HG03108 (cell line): ENCODE results near the gene CFAP210.
"Not testable (repeated sequence)": the region's sequence is repeated elsewhere in the genome, so short reads cannot be mapped to it uniquely, and the experiment has no call there.

Source experiments
- ATAC-seq: cut with Tn5 transposase; IDR thresholded peaks from one replicate; pipeline ENCODE4 v1.9.1; 2021; ENCODE audit warnings: moderate library complexity; ENCODE audit not compliant: unreplicated experiment

The CFAP210 gene

DNA sequence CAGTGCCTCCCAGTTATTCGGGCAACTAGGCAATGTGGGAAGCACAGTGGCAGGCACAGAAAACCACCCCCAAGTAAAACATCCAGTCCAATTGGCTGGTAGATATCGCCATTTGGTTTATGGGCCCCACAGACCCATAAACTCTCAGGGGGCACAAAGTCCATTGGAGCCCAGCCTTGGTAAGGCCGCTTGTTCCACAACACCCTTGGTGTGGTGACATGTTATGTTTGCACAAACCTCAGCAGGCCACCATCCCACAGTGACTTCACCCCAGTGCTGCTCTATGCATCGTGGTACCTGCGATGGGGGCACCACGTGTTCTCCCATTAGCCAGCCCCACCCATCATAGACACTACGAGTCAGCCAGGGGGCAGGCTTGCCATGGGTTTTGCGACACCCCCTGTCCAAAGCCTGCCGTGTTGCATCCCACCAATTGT, 18.6 kb upstream of the CFAP210 start:
- ATAC-seq = no peak

DNA sequence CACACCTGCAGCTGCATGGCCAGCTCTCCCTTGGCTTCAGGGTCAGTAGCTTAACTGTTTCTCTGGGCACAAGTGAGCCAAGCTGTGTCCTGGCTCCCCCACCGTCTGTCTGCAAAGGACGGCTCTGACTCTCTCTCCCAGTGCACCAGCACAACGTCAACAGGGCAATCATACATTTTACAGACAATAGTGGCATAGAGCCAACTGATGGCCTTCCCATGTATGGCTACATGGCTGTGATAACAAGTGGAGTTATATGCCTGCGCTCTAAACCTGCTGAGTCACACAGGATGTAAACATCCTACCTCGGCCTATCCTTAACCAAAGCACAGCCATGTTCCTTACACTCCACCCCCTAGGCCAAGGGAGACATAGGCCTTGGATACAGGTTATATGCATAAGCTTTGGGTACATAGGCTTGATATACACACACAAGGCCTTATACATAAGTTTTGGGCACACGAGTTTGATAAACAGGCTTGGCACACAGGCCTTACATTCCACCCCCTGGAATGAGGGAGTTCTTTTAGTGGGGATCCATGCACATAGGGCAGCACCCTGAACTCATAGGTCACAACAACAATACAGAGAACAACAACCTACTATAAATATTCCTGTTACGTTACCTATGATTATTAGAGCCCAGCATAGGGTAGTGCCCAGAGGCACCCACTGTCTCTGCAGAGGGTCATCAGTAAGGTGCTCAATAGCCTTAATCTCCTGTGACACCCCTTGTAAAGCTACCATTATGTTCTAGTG, 17.7 kb upstream of the CFAP210 start:
- no peak for ATAC-seq

DNA sequence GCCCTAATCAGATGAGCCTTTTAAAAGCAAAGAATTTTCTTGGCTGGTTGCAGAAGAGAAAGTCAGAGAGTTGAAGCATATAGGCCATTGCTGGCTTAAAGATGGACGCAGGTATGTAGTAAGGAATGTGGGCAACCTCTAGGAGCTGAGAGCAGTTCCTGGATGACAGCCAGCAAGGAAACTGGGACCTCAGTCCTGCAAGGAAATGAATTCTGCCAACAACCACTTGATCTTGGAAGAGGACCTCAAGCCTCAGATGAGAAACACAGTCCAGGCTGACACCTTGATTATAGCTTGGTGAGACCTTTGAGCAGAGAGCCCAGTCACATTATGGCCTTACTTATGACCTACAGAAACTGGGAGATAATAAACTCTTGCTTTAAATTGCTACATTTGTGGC, 15.8 kb upstream of the CFAP210 start:
- no peak for ATAC-seq

DNA sequence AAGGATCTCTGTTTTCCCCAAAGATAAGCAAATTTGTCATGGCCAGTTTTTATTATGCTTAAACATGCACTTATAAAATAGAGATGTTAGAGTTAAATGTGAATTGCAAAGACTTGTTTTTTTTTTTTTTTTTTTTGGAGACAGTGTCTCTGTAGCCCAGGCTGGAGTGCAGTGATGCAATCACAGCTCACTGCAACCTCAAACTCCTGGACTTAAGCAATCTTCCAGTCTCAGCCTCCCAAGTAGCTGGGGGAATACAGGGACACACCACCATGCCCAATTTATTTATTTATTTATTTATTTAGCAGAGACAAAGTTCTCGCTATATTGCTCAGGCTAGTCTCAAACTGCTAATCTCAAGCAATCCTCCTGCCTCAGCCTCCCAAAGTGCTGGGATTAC, 15.1 kb upstream of the CFAP210 start:
- ATAC-seq = no peak

DNA sequence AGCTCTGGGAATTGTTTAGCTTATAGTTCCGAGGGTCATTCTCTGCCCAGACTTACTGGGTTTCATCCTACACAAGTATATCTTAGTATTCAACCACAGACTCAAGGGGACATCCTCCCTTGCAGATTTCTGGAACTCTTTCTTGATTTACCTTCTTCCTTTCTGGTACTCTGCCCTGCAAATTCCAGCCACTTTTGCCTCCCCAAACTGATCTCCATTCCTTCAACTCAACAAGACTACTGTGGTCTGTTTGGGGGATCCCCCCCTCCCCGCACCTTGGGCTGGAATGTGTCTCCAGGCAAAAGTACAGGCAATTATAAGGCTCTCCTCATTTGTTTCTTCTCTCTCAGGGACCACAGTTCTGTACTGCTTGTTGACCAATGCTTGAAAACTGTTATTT, 13.4 kb upstream of the CFAP210 start:
- no peak for ATAC-seq

DNA sequence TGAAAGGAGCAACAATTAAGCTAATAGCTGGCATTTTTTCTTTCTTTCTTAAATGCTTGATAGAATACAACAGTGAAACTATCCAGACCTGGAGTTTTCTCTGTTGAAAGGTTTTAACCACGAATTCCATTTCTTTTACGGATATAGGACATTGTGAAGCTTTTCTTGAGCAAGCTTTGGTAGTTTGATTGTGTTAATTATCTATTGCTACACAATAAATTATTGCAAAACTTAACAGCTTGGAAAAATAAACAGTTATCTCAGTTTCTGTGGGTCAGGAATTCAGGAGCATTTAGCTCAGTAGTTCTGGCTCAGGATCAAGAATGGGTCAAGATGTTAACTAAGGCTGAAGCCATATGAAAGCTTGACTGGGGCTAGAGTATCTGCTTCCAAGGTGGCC, 11.7 kb upstream of the CFAP210 start:
- no peak for ATAC-seq

DNA sequence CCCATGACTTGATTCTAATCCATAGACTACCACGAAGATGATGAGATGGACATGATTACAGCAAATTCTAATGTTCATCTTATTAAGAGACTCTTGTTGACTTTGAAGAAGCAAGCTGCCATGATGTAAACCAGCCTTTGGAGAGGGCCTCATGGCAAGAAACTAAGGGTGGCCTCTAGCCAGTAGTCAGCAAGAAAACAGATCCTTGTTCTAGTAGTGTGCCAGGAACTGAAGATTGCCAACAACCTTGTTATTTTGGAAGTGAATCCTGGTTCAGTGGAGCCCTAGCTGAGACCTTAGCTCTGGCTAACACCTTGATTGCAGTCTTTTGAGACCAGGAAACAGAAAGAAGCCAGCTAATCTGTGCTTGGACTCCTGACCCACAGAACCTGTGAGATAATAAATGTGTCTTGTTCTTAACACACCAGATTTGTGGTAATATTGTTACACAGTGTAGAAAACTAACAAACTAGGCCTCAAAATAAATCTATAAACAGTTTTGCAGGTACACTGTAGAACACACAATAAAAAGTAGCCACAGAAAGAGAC, 10.0 kb upstream of the CFAP210 start:
- no peak for ATAC-seq

DNA sequence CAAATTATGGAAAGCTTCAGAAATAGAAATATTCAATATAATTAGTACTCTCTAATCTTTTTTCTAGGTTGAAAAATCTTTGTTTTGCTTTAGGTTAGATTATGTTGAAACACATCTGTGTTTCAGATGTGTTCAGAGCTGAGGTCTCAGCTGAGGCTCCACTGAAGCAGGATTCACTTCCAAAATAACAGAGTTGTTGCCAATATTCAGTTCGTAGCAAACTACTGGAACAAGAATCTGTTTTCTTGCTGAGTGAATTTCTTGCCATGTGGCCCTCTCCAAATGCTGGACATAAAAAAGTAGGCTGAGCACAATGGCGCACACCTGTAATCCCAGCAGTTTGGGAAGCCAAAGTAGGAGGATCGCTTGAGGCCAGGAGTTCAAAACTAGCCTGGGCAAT, 8.8 kb upstream of the CFAP210 start:
- no peak for ATAC-seq

DNA sequence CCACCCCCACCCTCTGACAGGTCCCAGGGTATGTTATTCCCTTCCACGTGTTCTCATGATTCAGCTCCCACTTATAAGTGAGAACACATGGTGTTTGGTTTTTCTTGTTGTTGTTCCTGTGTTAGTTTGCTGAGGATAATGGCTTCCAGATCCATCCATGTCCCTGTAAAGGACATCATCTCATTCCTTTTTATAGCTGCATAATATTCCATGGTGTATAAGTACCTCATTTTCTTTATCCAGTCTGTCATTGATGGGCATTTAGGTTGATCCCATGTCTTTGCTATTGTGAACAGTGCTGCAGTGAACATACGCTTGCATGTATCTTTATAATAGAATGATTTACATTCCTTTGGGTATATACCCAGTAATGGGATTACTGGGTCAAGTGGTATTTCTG, 5.0 kb upstream of the CFAP210 start:
- not testable (repeated sequence) for ATAC-seq

DNA sequence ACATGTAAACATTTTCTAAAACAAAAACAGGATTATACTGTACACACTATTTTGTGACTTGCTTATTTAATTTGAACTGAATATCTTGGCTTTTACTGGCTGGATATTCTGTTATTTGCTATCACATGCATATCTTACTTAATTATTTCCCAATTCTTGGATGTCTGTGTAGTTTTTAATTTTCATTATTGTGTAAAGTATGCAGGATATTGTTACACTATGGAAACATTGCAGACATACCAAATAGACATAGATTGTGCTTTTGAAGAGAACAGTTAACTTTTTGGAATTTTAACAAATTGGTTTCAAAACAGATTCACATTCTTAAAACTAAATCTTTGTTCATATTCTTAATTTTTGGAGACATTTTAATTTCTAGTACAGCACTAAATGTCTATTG, 2.2 kb upstream of the CFAP210 start:
- ATAC-seq = no peak

DNA sequence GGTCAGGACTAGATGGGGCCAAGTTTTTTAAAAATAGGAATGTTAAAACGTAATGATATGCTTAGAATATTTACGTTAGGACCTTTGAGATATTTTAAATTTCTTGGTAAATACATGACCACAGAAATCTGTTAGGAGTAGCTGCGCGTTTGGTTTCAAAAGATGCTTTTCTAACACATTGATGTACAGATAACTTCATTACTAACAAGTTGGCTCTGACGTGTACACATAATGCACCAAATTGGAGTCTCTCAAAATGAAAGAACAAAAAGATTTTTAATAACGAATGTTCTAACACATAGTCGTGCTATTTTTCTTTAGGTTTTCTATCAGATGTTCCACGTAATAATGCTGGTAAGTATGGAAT, 672 bp upstream of the CFAP210 start:
- no peak for ATAC-seq

DNA sequence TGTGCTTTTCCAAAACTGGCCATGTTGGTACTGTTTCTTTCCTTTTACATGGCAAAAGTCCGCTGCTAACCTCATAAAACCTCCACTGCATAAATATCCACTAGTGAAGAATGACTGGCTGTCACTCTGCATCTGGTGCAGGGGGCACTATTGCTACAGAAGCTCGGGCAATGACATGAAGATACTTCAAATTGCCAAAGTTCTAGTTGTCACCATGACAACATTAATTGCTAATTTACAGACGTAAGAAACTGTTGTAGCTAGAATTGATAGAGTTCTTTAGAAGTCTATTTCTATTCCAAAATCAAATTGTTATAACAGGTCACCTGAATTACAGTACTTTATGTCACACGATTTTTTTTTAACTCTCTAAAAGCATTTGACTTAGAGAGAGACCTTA, 845 bp downstream of the CFAP210 start:
- no peak for ATAC-seq

DNA sequence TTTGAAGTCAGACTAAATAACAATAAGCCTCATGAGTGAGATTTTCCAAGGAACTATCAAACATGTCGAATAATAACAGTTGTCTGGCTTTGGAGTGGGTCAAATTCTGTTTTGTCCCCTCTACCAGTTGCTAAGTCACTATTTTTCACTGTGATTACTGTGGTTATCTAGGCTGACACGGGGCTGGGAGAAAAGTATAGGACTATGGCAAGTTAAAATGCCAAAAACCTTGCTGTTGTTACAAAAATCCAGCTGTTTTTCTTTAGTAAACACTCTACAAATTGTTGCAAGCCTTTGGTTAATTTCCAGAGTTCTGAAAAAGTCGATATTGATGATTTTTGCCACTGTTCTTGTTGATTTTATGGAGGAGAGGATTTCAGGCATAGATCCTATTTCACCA, 1.5 kb downstream of the CFAP210 start:
- ATAC-seq = no peak

DNA sequence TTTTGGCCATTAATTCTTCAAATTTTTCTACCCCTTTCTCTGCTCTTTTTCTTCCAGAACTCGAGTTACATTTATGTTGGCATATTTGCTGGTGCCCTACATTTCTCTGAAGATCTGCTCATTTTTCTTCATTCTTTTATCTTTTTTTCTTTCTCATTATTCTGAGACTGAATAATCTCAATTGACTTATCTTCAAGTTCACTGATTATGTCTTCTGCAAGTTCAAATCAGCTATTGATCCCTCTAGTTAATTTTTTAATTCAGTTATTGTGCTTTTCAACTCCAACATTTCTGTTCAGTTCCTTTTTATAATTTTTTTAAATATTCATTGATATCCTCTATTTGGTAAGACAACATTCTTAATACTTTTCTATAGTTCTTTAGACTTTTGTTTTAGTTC, 3.2 kb downstream of the CFAP210 start:
- ATAC-seq = no peak

DNA sequence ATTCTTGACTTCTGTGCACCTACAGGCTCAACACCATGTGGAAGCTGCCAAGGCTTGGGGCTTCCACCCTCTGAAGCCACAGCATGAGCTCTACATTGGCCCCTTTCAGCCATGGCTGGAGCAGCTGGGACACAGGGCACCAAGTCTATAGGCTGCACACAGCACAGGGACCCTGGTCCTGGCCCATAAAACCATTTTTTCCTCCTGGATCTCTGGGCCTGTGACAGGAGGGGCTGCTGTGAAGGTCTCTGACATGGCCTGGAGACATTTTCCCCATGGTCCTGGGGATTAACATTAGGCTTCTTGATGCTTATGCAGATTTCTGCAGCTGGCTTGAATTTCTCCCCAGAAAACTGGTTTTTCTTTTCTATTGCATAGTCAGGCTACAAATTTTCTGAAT, 6.3 kb downstream of the CFAP210 start:
- ATAC-seq = not testable (repeated sequence)

DNA sequence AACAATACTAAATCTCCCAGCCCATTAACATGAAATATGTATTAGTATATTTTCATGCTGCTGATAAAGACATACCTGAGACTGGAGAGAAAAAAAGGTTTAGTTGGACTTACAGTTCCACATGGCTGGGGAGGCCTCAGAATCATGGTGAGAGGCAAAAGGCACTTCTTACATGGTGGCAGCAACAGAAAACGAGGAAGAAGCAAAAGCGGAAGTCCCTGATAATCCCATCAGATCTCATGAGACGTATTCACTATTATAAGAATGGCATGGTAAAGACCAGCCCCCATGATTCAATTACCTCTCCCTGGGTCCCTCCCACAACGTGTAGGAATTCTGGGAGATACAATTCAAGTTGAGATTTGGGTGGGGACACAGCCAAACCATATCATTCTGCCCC, 7.4 kb downstream of the CFAP210 start:
- ATAC-seq = not testable (repeated sequence)

DNA sequence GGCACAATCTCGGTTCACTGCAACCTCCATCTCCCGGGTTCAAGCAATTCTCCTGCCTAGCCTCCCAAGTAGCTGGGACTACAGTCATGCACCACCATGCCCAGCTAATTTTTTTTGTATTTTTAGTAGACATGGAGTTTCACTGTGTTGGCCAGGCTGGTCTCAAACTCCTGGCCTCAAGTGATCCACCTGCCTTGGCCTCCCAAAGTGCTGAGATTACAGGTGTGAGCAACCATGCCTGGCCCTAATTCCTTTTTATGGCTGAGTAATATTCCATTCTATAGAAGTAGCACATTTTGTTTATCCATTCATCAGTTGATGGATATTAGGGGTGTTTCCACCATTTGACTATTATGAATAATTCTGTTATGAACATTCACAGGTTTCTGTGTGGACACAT, 9.5 kb downstream of the CFAP210 start:
- not testable (repeated sequence) for ATAC-seq

DNA sequence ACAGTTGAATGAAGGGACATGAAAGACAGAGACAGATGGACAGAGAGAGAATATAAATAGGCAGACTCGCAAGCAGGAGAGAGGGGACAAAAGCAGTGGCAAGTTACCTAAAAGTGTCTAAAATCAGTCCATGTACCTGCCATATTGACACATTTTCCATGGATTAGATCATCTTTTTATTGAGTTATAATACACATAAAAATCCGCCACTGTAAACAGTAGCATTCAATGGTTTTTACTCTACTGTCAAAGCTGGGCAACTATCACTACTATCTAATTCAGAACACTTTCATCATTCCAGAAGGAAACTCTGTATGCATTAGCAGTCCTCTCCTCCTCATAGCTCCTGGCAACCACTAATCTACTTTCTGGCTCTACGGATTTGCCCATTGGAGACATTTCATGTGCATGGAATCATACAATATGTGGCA, 10.1 kb downstream of the CFAP210 start:
- no peak for ATAC-seq

DNA sequence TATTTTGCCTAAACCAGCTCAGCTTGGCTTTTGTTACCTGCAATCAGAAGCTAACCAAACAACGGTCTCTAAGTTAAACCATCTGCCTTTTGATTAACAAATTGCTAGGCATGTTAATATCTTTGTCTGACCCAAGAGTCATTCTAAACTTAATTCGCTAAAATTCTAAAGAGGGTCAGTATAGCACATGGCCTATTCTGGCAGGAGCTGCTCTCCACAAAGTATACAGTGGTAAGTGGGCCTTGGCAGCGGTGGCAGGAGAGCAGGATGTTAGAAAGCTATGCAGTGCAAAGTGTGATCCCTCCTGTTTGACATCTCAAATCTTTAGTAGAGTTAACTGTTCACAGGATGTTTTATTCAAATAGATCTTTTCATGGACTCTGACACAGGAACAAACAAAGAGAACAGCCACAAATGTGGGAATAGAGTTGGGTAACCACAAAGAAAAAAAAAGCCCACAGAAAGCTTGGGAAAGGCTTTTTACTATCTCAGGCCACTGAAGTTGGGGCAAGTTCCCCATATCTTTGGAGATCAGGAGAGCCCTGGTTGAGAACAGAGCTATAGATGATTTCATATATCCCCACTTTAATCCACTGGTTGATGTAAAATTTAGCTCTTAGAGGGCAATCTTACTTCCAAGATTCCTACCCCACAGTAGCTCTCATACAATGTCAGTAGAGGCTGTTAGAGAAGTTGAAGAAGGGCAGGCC, 10.6 kb downstream of the CFAP210 start:
- ATAC-seq = no peak

DNA sequence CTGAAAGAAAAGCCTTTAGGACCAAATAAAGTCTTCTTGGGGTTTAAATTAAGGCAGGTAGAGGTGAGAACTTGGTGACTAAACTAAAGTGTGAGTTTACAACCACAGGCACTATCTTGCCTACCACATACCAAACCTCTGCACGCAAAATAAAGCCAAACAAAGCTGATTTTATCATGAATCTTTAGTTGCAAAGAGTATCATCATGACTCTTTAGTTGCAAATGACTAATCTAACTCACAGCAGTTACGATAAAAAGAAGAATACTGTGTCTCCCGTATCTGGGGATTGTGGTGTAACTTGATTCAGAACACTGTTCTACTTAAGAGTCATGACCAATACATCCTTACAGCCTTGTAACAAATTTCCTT, 11.2 kb downstream of the CFAP210 start:
- ATAC-seq = no peak

DNA sequence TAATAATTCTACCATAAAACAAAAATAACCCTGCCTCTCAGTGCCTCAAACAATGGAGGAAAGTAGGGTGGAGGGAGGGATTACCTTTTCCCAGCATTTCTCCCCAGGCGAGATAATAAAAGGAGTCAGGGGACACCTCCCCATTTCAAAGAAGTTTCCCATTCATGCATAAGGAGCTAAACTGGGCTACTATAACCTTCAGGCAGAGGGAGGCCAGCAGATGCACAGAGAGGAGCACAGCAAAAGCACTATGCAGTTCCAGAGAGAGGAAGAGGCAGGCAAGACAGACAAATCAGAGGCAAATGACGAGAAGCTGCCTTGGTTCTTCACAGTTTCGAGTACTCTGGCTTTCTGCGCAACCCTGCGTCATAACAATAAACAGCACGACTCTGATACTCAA, 17.4 kb downstream of the CFAP210 start:
- no peak for ATAC-seq

DNA sequence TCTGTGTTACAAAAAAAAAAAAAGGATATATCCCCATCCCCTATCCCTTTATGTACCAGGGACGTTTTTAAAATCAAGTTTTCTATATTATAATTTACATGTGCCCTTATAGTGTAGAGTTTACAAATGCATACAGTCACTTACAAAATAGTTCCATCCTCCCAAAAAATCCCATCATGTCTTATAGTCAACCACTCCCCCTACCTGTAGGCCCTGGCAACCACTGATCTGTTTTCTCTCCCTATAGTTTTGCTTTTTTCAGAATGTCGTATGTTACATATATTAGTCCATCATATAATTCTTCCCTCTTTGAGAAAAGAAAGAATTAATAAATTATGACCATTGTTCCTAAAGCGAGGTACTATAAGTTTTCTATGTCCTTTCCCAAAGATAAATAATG, 17.8 kb downstream of the CFAP210 start:
- no peak for ATAC-seq
